ENCODE data around the gene FHIP1B.

Gene FHIP1B

GRCh38 chr11:6240139-6240538 lies 5.7 kb upstream of the FHIP1B start:
- DNase-seq (ENCODE audit: low read depth in 2 of 2) = no peak

DNA sequence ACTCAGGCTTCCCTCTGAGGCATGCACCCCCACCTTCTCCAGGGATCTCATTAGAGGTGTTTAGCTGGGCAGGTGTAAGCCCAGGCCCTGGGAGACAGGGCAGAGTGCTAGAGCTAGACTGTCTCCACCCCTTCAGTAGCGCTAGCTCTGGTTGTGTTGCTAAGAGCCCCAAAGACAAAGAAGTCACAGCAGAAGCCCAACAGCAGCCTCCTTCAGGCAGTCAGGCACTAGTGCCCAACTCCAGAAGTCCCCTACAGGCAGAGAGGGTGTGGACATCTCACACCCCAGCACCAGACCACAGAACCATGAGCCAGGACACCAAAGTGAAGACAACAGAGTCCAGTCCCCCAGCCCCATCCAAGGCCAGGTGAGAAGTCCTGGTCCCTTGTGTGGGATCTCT lies 4.5 kb upstream of the FHIP1B start, which contains the start of gene CNGA4:
TSS of gene CNGA4 (plus strand) at position 188 of the 400 bp plus-strand sequence. CDS start at position 306, 118 bp downstream.
- no peak for DNase-seq (ENCODE audit: low read depth in 2 of 2)

GRCh38 chr11:6237761-6238302 lies 3.4 kb upstream of the FHIP1B start:
- no peak for DNase-seq (ENCODE audit: low read depth in 2 of 2)

DNA sequence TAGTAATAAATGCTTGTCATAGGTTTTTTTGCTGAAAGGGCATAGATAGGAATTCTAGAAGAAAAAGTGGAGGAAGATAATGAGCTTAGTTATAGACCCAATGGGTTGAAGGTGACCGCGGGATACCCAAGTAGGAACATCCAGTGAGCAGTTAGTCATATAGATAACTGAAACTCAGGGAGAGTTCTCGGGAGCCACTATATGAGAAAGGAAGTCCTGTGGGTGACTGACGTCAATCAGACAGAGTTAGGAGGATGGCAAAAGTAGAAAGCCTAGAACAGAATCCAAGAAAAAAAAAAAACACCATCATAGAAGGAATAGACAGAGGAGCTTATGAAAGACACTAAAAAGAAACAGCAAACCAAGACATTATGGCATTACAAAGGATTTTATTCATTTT lies 2.8 kb upstream of the FHIP1B start:
- no peak for DNase-seq (ENCODE audit: low read depth in 2 of 2)

DNA sequence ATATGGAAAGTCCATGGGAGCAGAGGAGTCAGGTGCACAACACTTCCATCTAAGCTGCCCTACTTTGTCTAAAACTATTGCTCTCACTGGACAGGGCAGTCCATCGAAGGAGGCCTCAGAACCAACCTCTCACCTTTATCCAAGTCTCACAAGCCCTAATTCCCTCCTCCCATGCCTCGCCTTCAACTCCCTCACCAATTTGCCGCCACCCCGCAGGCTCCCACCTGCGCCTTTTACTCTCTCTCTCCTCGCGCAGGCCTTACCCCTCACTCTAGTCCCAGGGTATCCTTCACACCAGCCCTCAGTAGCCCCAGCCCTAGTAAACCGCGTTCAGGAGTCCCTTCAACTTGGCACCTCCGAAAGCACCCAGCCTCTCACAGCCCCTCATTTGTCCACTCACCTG lies 451 bp downstream of the FHIP1B start:
- DNase-seq (ENCODE audit: low read depth in 2 of 2) = no peak

GRCh38 chr11:6232899-6233298 lies 1.5 kb downstream of the FHIP1B start:
- no peak for DNase-seq (ENCODE audit: low read depth in 2 of 2)

GRCh38 chr11:6229911-6230310 lies 4.5 kb downstream of the FHIP1B start:
- DNase-seq (ENCODE audit: low read depth in 2 of 2) = no peak

GRCh38 chr11:6228520-6228919 lies 5.9 kb downstream of the FHIP1B start:
- no peak for DNase-seq (ENCODE audit: low read depth in 2 of 2)

DNA sequence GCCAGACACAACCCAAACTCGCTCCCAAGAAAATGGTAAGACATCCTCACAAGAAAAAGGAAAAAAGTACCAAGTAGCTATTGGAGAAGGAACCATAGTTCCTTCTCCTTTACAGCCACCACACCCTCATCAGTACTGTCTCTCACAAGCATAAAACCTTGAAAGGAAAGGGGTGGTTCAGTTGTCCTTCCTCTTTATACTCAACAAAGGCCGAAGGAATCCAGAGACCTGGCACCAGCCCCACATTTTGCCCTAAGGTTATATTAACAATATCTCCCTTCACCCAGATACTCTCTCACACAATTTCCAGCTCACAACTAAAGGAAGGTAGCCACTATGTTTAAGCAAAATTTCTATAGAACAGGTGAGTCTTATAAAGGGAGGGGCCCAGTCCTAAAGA lies 8.5 kb downstream of the FHIP1B start:
- no peak for DNase-seq (ENCODE audit: low read depth in 2 of 2)

DNA sequence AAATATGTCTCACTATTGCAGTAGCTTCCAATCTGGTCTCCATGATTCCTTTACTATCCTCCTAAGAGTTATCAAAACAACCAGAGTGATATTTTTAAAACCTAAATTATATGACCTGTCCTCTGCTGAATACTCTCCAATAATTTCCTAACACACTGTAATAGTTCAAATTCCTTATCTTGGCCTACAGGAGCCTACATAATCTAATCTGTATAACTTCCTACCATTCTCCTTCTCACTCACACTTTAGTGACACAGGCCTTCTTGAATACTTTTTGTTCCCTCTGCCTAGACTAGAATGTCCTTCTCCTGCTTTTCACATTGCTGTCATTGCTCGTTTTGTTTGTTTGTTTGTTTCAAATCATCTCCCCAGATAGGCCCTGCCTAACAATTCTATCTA lies 9.4 kb downstream of the FHIP1B start:
- DNase-seq (ENCODE audit: low read depth in 2 of 2) = no peak

DNA sequence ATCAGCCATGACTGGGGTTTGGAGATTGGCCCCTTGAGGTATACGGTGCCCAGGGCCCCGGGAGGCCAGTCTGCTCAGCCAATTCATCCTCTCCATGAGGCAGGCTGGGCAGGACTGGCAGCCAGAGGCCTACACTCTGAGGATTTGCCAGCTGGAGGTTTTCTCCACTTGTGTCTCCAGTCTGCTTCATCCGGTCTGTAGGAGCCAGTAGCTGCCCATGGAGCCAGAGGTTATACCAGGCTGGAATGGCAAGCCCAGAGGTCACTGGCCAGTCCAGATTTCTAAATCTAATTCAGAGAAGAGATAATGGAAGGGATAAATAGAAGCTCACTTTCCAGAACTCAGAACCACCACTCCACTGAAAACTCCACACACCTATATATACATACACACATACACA lies 10.0 kb downstream of the FHIP1B start:
- no peak for DNase-seq (ENCODE audit: low read depth in 2 of 2)

DNA sequence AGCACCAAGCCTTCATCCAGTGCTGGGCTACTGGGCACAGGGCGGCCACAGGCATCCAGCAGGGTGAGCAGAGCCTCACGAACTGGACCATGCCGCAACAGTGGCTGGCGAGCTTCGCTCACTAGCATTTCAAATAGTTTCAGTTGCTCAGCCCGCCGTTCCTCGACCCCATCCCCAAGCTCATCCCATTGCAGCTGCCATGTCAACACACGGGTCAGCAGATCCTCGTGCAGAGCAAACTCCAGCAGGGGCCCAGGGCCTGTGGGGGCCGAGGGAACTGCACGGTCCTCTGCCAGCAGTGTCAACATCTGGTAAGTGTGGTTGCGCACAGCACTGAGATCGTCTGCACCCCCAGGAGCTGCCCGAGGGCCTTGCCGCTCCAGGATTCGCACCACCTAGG lies 10.6 kb downstream of the FHIP1B start:
- DNase-seq (ENCODE audit: low read depth in 2 of 2) = no peak

GRCh38 chr11:6219359-6219758 lies 15.1 kb downstream of the FHIP1B start:
- no peak for DNase-seq (ENCODE audit: low read depth in 2 of 2)

DNA sequence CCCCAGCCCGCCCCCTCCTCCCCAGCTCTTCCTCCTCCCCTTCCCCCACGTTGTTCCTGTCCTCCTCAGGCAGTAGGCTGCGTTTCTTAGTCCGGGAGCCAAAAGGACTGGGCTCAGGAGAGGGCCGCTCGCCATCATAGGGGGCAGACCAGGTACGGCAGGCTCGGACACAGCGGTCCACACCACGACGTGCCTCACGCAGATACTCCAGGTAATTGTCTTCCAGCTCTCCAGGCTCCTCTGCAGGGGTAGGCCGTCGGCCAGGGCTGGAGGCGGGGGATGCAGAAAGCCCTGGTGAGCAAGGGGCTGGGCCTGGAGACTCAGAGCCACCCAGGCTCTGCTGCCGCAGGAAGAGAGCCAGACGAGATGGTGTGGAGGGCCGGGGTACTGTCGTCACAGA lies 16.7 kb downstream of the FHIP1B start:
- no peak for DNase-seq (ENCODE audit: low read depth in 2 of 2)

- no peak for DNase-seq (ENCODE audit: low read depth in 2 of 2)
Measured at GRCh38 chr11:6216501-6216900, 17.9 kb downstream of the FHIP1B start.

DNA sequence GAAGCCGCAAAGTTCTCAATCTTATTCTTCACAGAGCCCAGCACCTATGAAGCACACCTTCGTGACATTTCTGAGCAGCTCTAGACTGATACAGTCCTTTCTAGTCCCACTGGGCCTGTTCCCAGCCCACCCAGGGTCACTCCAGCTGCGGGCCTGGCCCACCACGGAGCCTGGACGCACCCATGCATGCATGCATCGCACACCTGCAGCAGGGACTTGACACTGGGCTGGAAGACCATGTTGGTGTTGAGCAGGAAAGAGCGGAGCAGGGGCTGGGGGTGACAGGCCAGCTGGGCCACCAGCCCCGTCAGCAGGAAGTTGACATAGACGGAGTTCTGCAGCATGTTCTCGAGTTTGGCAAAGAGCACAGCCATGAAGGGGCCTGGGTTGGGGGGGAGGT lies 19.9 kb downstream of the FHIP1B start:
- DNase-seq (ENCODE audit: low read depth in 2 of 2) = no peak

GRCh38 chr11:6210274-6210955 lies 24.0 kb downstream of the FHIP1B start:
- no peak for DNase-seq (ENCODE audit: low read depth in 2 of 2)

DNA sequence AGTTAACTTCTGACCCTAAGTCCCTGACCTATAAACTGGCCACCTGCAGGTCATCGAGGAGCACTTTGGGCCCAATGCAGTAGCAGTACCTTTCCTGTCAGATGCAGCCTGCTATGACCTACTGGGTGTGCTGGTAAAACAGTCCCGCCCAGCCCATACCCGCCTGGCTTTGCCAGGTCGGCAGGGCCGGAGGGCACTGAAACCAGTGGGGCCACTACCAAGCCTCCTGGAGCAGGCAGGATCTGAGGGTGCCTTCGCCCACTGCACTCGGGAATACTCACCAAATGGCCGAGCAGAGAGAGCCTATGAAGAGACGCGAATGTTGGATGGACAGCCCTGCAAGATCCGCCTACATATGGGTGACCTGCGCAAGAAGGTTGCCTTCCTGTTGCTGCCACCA lies 24.6 kb downstream of the FHIP1B start:
- DNase-seq (ENCODE audit: low read depth in 2 of 2) = no peak

- DNase-seq (ENCODE audit: low read depth in 2 of 2) = no peak
Measured at GRCh38 chr11:6206456-6207180, 27.8 kb downstream of the FHIP1B start.

GRCh38 chr11:6205366-6205765 lies 29.1 kb downstream of the FHIP1B start, which contains the start of gene C11orf42:
Gene C11orf42 (plus strand): TSS chr11:6205557. CDS start chr11:6205616, 59 bp downstream.
- DNase-seq (ENCODE audit: low read depth in 2 of 2) = no peak

- no peak for DNase-seq (ENCODE audit: low read depth in 2 of 2)
Measured at GRCh38 chr11:6204706-6205105, 29.7 kb downstream of the FHIP1B start.

GRCh38 chr11:6203327-6203726 lies 31.1 kb downstream of the FHIP1B start:
- DNase-seq (ENCODE audit: low read depth in 2 of 2) = no peak

DNA sequence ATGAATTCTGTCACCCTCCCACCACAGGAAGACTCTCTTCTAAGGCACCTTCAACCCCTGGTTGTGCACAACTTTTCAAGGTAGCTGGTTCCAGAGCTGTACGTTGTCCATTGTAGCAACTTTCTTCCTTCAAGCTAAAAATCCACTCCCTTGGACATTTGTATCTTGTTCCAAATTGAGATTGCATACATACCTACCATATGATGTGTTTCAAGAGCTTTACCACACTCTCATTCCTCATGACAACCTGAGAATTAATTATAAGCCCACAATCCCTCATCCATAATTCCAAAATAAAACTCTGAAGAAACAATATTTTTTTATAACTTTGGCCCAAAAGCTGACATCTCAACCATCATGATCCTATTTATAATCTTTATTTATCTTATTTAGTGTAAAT lies 32.4 kb downstream of the FHIP1B start:
- no peak for DNase-seq (ENCODE audit: low read depth in 2 of 2)

Data from stimulated activated CD8-positive, alpha-beta memory T cell treated with anti-CD3 and anti-CD28 coated beads, Interleukin-2, amount 100 ng/mL, for 1 hour (primary cell).